Nephron progenitor cell (in vitro differentiated cells): ENCODE data around the gene TCF7L2.

ENCODE experiments used
- DNase-seq: peaks from one replicate; pipeline ENCODE4 v3.0.0; 2021
- H3K27ac Mint-ChIP-seq: 2 replicates; pipeline ENCODE4 v1.8.0; 2021; ENCODE audit warnings: mild to moderate bottlenecking, moderate library complexity, mixed read lengths
- H3K27me3 Mint-ChIP-seq: 2 replicates; pipeline ENCODE4 v1.8.0; 2021; ENCODE audit warnings: mild to moderate bottlenecking, low read depth, mixed read lengths; ENCODE audit not compliant: poor library complexity
- H3K36me3 Mint-ChIP-seq: 2 replicates; pipeline ENCODE4 v1.8.0; 2021; ENCODE audit warnings: low read depth, mixed read lengths
- H3K4me1 Mint-ChIP-seq: 2 replicates; pipeline ENCODE4 v1.8.0; 2021; ENCODE audit warnings: mixed read lengths
- H3K4me3 Mint-ChIP-seq: 2 replicates; pipeline ENCODE4 v1.8.0; 2021; ENCODE audit warnings: mild to moderate bottlenecking, moderate library complexity, mixed read lengths
- H3K9me3 Mint-ChIP-seq: 2 replicates; pipeline ENCODE4 v1.8.0; 2021; ENCODE audit warnings: mild to moderate bottlenecking, moderate library complexity, mixed read lengths
- CTCF ChIP-seq: fragments of 200-600 bp; sonication (generic); IDR thresholded peaks from 2 replicates; pipeline ENCODE4 v1.5.0; 2021; ENCODE audit warnings: antibody characterized with exemption

Gene TCF7L2

GRCh38 chr10:113139699-113140098 is 189.7 kb downstream of the TCF7L2 start:
- no peak overlapping the region for H3K27ac Mint-ChIP-seq

DNA sequence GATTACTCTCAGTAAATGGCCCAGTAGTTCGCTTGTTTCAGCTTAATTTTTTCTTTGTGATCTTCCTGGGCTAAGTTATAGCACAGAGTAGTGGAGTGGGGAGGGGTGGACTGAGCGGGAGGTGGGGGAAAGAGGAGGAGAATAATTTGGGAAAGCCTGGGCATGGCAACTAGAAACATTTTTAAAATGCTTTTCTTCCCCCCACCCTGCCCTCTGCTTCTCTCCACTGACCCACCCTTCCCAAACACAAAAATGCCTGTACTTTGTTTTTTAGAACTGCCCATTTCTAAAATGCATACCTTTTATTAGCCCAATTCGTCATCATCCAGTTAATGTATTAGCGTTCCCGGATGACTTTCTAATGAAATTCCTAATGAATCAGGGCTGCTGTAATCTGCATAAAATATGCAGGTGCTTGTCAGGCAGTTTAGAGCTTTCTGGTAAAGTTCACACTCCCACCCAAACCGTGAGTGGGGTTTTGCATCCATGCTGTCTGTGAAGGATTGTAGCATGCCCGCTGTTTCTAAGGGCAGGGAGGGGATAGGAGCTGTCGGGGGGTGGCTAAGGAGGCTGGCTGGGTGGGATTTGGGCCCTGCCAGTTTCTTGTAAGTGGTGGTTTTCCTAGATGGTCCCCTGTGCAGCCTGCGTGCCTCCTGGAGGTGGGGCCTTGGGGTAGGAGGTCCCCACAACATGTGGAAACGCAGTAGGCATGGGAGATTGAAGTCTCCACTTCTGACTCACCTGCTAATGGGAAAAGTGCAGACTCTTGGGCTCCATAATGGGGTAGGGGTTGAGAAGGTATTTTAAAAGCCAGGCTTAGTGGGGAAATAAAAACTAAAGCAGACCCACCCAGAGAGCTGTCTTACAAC is 190.3 kb downstream of the TCF7L2 start:
- Mint-ChIP-seq H3K4me1 (peaks cover 17% of the 10 kb centered on the region), H3K9me3 (no peaks in the 10 kb centered on the region), H3K27me3 (peaks cover 4% of the 10 kb centered on the region), H3K36me3 (peaks cover 39% of the 10 kb centered on the region), H3K27ac (peak overlapping the region; percentile 79), H3K4me3 (no peak overlapping the region)
- TF ChIP-seq CTCF: no peak
- DNase-seq: no peak

More at GRCh38 chr10:113139699-113140098, 189.7 kb downstream of the TCF7L2 start:
- H3K4me3 Mint-ChIP-seq: no peak overlapping the region
- TF ChIP-seq CTCF: no peak
- H3K4me1 Mint-ChIP-seq: peaks cover 23% of the 10 kb centered on the region
- no peaks in the 10 kb centered on the region for H3K9me3 Mint-ChIP-seq
- peaks cover 4% of the 10 kb centered on the region for H3K27me3 Mint-ChIP-seq
- no peak for DNase-seq
- peaks cover 33% of the 10 kb centered on the region for H3K36me3 Mint-ChIP-seq

- no peak for TF ChIP-seq CTCF
- Mint-ChIP-seq H3K4me3 (no peak overlapping the region), H3K9me3 (no peaks in the 10 kb centered on the region), H3K27me3 (peaks cover 9% of the 10 kb centered on the region), H3K27ac (peak overlapping the region; percentile 84), H3K4me1 (peaks cover 17% of the 10 kb centered on the region), H3K36me3 (peaks cover 56% of the 10 kb centered on the region)
- no peak for DNase-seq
These were observed 192.7 kb downstream of the TCF7L2 start for GRCh38 chr10:113142601-113143362.

- Mint-ChIP-seq H3K27me3 (peaks cover 9% of the 10 kb centered on the region), H3K36me3 (peaks cover 71% of the 10 kb centered on the region), H3K27ac (no peak overlapping the region), H3K4me3 (no peak overlapping the region), H3K9me3 (no peaks in the 10 kb centered on the region), H3K4me1 (peaks cover 17% of the 10 kb centered on the region)
- DNase-seq: no peak
- TF ChIP-seq CTCF: no peak
These were observed 194.5 kb downstream of the TCF7L2 start for GRCh38 chr10:113144576-113144975.

GRCh38 chr10:113148071-113148825 is 198.2 kb downstream of the TCF7L2 start:
- H3K27ac Mint-ChIP-seq: no peak overlapping the region
- peaks cover 4% of the 10 kb centered on the region for H3K4me1 Mint-ChIP-seq
- DNase-seq: no peak
- H3K27me3 Mint-ChIP-seq: peaks cover 4% of the 10 kb centered on the region
- no peaks in the 10 kb centered on the region for H3K9me3 Mint-ChIP-seq
- H3K4me3 Mint-ChIP-seq: no peak overlapping the region
- TF ChIP-seq CTCF: no peak
- H3K36me3 Mint-ChIP-seq: peaks cover 94% of the 10 kb centered on the region
